Panc1 (cell line): Measurements from ENCODE around the gene SLC9A9.

Experiments
- POLR2AphosphoS5 ChIP-seq: IDR thresholded peaks from 2 replicates; pipeline ENCODE4 v1.6.1; 2012; ENCODE audit warnings: mild to moderate bottlenecking, low read depth, low read length, moderate library complexity
- TF ChIP-seq, protein P1 (sequence below), 2 experiments: IDR thresholded peaks; 2 replicates each; pipeline ENCODE4 v1.6.1; 2011 to 2012; ENCODE audit warnings: low read depth in 2 of 2, control low read depth in 1 of 2, low read length in 1 of 2, mild to moderate bottlenecking in 1 of 2, moderate library complexity in 1 of 2; ENCODE audit not compliant: insufficient read depth in 1 of 2
- TF ChIP-seq, protein P2 (sequence below): fragments of 450-650 bp; IDR thresholded peaks from 2 replicates; pipeline ENCODE4 v1.5.1; 2017; ENCODE audit warnings: mild to moderate bottlenecking

DNA sequence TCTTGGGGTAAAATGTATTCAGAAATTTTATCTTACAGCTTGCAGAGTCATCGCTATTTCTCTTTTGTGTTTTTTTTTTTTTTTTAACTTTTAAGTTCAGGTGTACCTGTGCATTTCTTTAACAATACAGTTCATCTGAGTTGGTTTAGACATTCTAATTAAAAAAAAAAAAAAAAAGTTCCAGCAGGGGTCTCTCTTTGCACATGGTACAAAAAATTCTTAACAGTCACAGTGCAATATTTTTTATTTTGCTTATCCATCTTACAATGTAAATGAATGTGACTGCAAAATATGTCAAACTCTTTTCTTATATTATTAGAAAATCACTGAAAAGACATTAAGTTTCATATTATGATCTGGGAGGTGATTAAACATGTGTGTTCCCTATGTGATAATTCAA lies 47.5 kb upstream of the SLC9A9 start:
- TF ChIP-seq POLR2AphosphoS5 = no peak
- TF ChIP-seq, protein P1, sequence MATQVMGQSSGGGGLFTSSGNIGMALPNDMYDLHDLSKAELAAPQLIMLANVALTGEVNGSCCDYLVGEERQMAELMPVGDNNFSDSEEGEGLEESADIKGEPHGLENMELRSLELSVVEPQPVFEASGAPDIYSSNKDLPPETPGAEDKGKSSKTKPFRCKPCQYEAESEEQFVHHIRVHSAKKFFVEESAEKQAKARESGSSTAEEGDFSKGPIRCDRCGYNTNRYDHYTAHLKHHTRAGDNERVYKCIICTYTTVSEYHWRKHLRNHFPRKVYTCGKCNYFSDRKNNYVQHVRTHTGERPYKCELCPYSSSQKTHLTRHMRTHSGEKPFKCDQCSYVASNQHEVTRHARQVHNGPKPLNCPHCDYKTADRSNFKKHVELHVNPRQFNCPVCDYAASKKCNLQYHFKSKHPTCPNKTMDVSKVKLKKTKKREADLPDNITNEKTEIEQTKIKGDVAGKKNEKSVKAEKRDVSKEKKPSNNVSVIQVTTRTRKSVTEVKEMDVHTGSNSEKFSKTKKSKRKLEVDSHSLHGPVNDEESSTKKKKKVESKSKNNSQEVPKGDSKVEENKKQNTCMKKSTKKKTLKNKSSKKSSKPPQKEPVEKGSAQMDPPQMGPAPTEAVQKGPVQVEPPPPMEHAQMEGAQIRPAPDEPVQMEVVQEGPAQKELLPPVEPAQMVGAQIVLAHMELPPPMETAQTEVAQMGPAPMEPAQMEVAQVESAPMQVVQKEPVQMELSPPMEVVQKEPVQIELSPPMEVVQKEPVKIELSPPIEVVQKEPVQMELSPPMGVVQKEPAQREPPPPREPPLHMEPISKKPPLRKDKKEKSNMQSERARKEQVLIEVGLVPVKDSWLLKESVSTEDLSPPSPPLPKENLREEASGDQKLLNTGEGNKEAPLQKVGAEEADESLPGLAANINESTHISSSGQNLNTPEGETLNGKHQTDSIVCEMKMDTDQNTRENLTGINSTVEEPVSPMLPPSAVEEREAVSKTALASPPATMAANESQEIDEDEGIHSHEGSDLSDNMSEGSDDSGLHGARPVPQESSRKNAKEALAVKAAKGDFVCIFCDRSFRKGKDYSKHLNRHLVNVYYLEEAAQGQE (IDR thresholded peaks at IDR 0.05; ENCODE audit: insufficient read depth in 1 of 2, low read depth in 2 of 2, low read length in 1 of 2) = no peak
- TF ChIP-seq, protein P2, sequence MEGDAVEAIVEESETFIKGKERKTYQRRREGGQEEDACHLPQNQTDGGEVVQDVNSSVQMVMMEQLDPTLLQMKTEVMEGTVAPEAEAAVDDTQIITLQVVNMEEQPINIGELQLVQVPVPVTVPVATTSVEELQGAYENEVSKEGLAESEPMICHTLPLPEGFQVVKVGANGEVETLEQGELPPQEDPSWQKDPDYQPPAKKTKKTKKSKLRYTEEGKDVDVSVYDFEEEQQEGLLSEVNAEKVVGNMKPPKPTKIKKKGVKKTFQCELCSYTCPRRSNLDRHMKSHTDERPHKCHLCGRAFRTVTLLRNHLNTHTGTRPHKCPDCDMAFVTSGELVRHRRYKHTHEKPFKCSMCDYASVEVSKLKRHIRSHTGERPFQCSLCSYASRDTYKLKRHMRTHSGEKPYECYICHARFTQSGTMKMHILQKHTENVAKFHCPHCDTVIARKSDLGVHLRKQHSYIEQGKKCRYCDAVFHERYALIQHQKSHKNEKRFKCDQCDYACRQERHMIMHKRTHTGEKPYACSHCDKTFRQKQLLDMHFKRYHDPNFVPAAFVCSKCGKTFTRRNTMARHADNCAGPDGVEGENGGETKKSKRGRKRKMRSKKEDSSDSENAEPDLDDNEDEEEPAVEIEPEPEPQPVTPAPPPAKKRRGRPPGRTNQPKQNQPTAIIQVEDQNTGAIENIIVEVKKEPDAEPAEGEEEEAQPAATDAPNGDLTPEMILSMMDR = peak; percentile 43; the same call in 1 of the 2 replicates
